Fibroblast of skin of left quadriceps (primary cell): ENCODE results near the gene GPR146.

Experiments used
- DNase-seq, 2 experiments: peaks; one replicate each; pipeline ENCODE4 v3.0.0-alpha.2; 2013; ENCODE audit warnings: low read depth in 2 of 2

GPR146 gene

DNA sequence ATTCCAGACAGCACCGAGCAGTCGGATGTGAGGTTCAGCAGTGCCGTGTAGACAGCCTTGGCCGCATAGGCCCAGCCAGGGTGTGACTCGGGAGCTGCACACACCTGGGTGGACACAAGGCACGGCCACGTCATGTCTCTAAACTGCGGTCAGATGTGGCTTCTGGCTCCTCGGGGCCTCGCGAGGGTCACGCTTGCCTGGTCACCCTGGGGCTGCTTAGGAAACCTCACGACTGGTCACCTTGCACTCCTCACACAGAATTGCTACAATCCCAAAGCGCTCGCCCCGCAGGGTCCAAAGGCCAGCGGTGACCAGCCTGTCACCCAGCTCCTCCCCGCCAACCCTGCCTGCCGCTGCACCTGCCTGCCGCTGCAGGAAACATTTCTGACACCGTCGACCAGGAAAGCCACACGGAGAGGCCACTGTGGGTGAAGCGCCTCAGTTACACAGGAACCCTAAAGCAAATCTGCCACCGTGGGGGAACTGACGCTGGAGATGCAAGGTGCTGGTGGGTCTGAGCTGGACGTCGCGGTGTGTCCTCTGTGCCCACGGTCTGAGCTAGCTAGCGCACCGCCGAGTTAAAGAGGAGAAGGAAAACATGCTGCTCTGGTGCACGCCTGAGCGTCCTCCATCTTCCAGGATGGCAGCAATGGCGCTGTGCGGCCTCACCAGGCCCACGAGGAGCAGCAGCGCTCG, 48.6 kb downstream of the GPR146 start:
- no peak for DNase-seq

- DNase-seq: no peak
These were observed 49.1 kb downstream of the GPR146 start for GRCh38 chr7:1093502-1093843.

DNA sequence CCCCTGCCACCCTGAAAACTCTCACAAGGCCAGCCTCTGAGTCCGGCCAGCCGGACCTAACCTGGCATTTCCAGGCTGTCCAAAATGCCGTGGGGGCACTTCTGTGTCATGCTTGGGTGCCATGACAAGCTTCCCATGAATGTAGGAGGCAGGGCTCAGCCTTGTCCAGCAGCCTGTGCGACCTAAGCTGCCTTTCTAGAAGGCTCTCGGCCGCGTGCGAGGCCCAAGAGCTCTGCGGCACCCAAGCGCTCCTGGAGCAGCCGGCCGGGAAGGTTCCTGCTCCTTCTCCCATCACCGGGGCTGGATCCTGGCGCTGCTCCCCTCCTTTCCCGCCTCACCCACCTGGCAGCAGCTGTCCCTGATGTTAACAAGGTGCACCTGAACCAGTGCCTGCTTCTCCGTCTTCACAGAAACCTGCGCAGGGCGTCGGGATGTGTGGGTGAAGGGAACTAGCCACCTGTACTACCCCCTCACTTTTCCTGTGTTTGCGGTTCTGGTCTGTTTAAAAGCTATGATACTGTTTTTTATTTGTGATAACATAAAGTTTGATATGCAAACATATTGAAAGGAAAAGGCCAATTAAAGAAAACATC, 49.7 kb downstream of the GPR146 start:
- DNase-seq: no peak

DNA sequence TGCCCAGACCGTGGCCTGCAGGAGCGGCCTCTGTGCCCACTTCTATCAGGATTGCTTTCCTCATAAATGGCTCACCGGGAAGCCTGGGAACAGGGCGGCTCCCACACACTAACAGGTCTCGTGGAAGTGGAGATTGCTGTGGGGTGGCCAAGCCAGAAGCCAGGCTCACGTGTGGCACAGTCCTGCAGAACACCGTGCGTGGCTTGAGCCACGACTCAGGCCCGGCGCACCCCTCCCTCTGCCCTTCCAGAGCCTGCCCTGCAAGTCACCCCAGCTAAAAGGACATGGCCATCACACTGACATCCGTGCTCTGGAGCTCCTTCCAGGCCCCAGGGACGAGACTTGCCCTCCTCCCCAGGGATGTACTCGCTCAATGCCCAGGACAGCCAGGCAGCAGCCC, 50.5 kb downstream of the GPR146 start:
- no peak for DNase-seq

DNA sequence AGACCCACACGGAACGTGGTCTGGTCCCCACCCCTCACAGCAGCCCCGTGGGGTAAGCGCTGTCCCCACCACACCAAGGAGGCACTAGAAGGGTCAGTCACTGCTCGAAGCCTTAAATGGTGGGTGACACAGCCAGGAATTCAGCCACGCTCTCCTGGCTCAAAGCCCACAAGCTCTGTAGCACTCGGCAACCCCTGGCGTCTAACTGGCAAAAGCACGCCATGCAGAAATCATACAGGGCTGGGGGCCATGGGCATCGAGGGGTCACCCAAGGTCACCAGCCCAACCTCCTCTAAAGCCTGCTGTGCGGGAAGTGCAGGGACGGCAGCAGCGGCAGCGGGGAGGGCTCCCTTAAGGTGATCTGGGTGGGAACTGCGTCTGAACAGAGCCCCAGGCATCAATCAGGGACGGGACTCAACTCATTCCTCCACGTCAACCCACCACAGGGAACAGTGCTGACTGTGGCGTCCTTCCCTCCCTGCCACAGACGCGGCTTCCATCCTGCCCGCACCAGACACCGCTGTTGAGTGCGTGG, 51.3 kb downstream of the GPR146 start:
- DNase-seq: no peak

GRCh38 chr7:1096156-1097119, 52.1 kb downstream of the GPR146 start:
- DNase-seq: no peak

- DNase-seq: no peak
These were observed 52.8 kb downstream of the GPR146 start for GRCh38 chr7:1097120-1097504.

DNA sequence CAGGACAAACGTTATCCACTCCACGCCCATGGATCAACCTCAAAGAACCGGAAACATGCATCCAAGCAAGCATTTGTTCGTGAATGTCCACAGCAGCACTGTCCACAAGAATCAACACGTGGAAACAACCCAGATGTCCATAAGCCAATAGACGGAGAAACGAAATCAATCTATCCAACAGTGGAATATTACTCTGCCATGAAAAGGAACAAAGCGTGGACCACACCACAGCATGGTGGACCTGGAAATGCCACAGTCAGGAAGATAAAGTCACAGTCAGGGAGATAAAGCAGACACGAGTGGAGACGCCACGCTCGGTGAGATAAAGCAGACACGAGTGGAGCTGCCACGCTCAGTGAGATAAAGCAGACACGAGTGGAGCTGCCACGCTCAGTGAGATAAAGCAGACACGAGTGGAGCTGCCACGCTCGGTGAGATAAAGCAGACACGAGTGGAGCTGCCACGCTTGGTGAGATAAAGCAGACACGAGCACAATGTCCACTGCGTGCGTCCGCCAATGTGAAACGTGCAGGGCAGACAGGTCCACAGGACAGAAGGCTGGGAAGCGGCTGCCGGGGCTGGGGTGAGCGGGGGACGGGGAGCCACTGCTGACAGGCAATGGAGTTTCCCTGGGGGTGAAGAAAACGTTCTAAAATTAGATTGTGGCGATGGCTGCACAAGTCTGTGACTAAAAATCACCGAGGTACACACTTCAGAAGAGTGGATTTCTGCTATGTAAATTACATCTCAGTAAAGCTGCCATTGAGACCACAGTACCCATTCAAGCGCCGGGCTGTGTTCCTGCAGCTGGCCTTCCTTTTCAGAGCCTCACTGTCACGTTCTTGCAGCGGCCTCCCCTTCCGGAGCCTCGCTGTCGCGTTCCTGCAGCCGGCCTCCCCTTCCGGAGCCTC, 54.2 kb downstream of the GPR146 start:
- no peak for DNase-seq

- DNase-seq: no peak
These were observed 54.8 kb downstream of the GPR146 start for GRCh38 chr7:1099154-1099542.

DNA sequence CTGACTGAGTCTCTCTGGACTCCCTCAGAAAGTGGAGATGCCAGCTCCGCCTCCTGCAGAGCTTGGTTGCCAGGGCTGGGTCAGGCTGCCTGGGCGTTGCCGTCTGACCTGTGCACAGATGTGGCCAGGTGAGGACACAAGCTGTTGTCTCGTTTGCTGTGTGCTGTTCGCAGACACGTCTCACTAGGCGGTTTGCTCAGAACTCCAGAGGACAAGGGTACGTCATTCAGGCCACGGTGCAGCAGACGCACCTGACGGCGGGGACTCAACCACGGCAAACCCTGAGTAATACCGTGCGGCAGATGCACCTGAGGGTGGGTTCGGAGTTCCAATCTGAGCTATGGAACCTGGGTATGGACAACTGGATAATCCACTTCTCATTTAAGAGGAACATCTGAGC, 55.3 kb downstream of the GPR146 start:
- no peak for DNase-seq

DNA sequence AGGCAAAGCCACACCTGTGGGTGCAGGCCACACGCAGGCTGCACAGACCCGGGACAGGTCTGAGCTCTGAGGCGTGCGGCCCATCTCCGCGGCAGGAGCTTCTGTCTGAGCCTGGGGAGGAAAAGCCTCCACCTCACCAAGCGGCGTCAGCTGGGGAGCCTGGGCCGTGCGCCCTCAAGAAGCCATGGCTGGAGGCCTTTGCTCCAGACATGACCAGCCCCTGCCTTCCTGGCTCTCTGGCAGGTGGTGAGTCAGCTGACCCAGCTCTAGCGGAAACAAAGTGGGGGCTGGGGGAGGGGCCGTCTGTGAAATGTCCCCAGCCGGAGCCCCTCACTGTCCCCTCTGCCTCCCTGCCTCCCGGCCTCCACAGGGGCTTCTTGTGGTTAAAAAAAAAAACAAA, 56.0 kb downstream of the GPR146 start:
- no peak for DNase-seq

GRCh38 chr7:1100834-1101562, 56.7 kb downstream of the GPR146 start:
- no peak for DNase-seq

- DNase-seq: no peak
These were observed 57.5 kb downstream of the GPR146 start for GRCh38 chr7:1101563-1102431.

GRCh38 chr7:1103009-1103788, 58.9 kb downstream of the GPR146 start:
- DNase-seq: no peak

DNA sequence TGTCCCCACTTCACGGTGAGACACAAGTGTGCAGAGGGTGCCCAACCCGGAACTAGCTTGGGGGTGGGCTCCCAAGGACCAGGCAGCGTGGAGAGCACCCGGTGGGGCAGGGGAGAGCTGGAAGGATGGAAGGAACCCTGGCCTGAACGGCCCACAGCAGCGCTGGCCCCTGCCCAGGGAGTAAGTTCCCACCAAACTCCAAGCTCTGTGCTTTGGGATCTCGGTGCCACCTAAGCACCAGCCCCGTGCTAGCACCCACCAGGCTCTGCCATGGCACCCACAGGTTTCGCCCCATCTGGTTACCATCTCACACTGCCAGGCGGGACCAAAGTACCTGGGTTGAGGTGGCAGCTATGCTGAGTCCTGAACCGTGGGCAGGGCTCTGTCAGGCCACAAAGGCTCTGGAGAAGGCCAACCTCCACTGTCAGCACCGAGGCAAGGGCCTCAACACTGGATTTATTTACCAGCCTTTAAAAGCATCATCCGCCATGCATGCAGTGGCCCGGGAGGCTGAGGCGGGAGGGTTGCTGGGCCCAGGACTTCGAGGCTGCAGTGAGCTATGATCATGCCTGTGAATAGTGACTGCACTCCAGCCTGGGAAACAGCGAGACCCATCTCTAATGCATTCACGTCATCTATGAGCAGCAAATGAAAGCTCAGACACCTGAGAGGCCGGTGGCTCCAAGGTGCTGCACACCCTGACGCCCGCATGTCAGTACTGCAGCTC, 59.6 kb downstream of the GPR146 start:
- no peak for DNase-seq

DNA sequence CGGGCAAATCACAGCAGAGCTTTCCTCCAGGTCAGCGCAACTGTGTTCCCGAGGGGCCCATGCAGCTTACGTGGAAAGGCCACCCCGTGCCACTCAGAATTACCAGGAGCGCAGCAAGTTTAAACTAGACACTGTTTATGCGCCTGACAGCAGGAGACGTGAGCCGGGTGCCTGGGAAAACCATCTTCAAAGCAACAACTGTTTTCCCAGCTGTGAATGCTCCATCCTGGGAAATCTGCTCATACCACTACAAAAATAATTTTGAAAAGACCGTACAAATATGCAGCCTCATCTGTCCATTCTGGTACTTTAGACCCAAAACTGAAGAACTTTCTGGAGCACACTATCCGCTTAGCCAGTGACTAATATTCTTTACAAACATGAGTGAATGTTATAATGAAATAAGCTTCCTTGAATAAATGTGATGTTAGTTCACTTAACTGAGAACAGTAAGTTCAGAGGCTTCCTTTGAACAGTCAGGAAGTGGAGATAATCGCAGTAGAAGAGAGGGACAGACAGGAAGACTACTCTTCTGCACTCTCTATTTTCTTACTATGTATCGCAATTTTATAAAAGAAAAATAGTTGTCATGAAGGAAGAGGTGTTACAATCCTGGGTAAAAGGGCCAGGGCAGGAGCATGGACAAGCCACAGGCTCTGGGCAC, 60.3 kb downstream of the GPR146 start:
- no peak for DNase-seq

DNA sequence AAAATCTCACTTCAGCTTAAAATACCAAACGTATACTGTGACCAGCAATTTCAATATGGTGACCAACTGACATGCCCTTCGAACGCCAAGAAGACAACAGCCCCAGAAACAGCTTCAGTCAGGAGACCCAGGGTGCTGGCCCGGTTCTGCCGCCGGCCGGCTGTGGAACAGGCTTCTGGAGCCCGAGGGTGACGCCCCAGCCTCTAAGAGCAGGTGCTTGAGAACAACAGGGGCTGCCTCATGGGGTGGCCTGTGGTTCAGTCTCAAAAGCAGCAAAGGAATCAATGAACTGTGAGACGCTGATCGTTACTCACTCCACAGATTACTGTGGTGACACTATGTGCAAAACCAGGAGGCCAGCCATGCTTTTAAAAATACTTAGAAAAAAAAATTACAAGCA, 60.8 kb downstream of the GPR146 start:
- DNase-seq: no peak
